Pancreas (tissue), 10 donors: Measurements from ENCODE around the gene MYL12B. TPM values are rescaled to one million over a fixed set of nuclear protein-coding genes. Genes with fewer than 3 reads are reported as not detected.

Source experiments
- ATAC-seq, 4 donors: fragments of 200-7000 bp; cut with Tn5 transposase; one replicate each; pipeline versions ENCODE4 v1.8.0 to v1.9.1; 2020; ENCODE audit warnings: mild to moderate bottlenecking in 4 of 4, moderate library complexity in 4 of 4
- DNase-seq, 6 donors: peaks; one replicate each; pipeline ENCODE4 v3.0.0-alpha.2; 2020
- FAIRE-seq: peaks from 2 replicates; lab custom pipeline; 2012; peaks lifted over from hg19 to GRCh38; lab: Jason Lieb, UNC
- H3K27ac ChIP-seq, 4 donors: fragments of 200-600 bp; sonication (generic); 1 replicate in 3 of 4; 2 replicates in 1 of 4; pipeline versions ENCODE4 v1.5.0 to v1.8.0; 2020
- H3K27me3 ChIP-seq, 4 donors: fragments of 200-600 bp; one replicate each; pipeline ENCODE4 v1.8.0; 2021
- H3K36me3 ChIP-seq, 3 donors: fragments of 200-600 bp; sonication (generic) in 1 of 3; one replicate each; pipeline versions ENCODE4 v1.5.0 to v1.8.0; 2020 to 2021
- H3K4me1 ChIP-seq, 3 donors: fragments of 200-600 bp; one replicate each; pipeline ENCODE4 v1.8.0; 2021
- H3K4me3 ChIP-seq, 4 donors: fragments of 200-600 bp; sonication (generic) in 2 of 4; one replicate each; pipeline versions ENCODE4 v1.5.0 to v1.8.0; 2020 to 2021
- H3K9me3 ChIP-seq, 4 donors: fragments of 200-600 bp; one replicate each; pipeline ENCODE4 v1.8.0; 2021
- CTCF ChIP-seq, 4 donors: fragments of 200-600 bp; sonication (generic) in 3 of 4; IDR thresholded peaks; one replicate each; pipeline versions ENCODE4 v1.5.0 to v1.8.0; 2021; ENCODE audit warnings: antibody characterized with exemption in 4 of 4
- WGBS, 2 donors: extraction: QIAGEN DNeasy Blood & Tissue Kit; methylation state at CpG; one replicate each; pipeline ENCODE4 v1.1.7; 2013; 5-methylcytosine and 5-hydroxymethylcytosine counted together
- intact Hi-C, 3 donors: fragments of 100-400 bp; cut with DNase I; formaldehyde crosslinking; loops; one replicate each; pipeline versions ENCODE4 v1.11.1 to v1.14.2; 2022
- polyA plus RNA-seq, 2 donors: library from polyadenylated mRNA; stranded (reverse); fragments of 200-250 nt; gene quantifications; one replicate each; pipeline ENCODE4 v1.2.3, GENCODE V29; 2013
- total RNA-seq, 6 donors: library from RNA; stranded (reverse); fragmentation: NEBNext Ultra II Directional in 4 of 6; extraction: Animal tissue kit (Norgen Biotek cat#: 25700) in 4 of 6; gene quantifications; one replicate each; pipeline versions ENCODE4 v1.2.1 to v1.2.4, GENCODE V29; 2021 to 2023
- donor health status: healthy with polysubstance abuse.
- donor health status: DM: no; HTN: no; CAD: no; lungs with moderate emphysema.
- donor health status: DM: no; HTN: no; CAD: no.
- donor health status: control.
- donor health status: control.
- donor health status: Bipolar disorder and iron deficiency.
- donor health status: DM: yes; HTN: yes; CAD: no.
- donor health status: DM: no; HTN: no; CAD: no.
- donor health status: DM: no; HTN: no; CAD: no.
- donor health status: DM: yes; HTN: yes; CAD: no.

MYL12B gene
- total RNA-seq = 100 to 1,000 TPM in 2 of 6 donors, 10 to 100 TPM in 4; 63.0 to 195 (median 82.7) TPM
- 100 to 1,000 TPM; 198 to 208 TPM for polyA plus RNA-seq

GRCh38 chr18:3261373-3262233 is at the start of gene MYL12B:
MYL12B (plus strand) TSS chr18:3262133; CDS start chr18:3272899, 10,766 bp downstream.
- Histone ChIP-seq H3K27me3 (no peaks in the 10 kb centered on the region), H3K4me1 (peaks cover 23 to 55% (median 49%) of the 10 kb centered on the region in 3 donors), H3K4me3 (peak within 1 kb of the TSS; percentile 81 to 91 (median 85)), H3K9me3 (no peaks in the 10 kb centered on the region), H3K27ac (peak within 1 kb of the TSS; percentile 95 to 100 (median 98)), H3K36me3 (no peaks in the 10 kb centered on the region)
- DNase-seq (peak; percentile 69 to 91 (median 78)), FAIRE-seq (no peak), ATAC-seq (peak; percentile 83 to 92 (median 89))
- TF ChIP-seq CTCF (IDR thresholded peaks at IDR 0.05) = no peak
- WGBS, 2 donors = 0 to 1% methylated on average over 80 to 84 of the region's 84 CpGs
- intact Hi-C loops = no loop called here

GRCh38 chr18:3212657-3213056 is 49.3 kb upstream of the MYL12B start:
- peak overlapping the region; percentile 23 to 81 (median 61) for H3K27ac ChIP-seq
- TF ChIP-seq CTCF (IDR thresholded peaks at IDR 0.05) = no peak
- peaks cover 31 to 51% (median 32%) of the 10 kb centered on the region in 3 donors for H3K4me1 ChIP-seq
- intact Hi-C loops = no loop called here
- no peak for FAIRE-seq
- peak in 3 of 4 donors; percentile 2 to 11 (median 4) for ATAC-seq
- H3K4me3 ChIP-seq = peak overlapping the region in 1 of 4 donors; percentile 3
- H3K36me3 ChIP-seq = no peaks in the 10 kb centered on the region
- 29 to 35% methylated on average over 4 of the region's 4 CpGs for WGBS, 2 donors
- H3K9me3 ChIP-seq = no peaks in the 10 kb centered on the region
- DNase-seq = no peak
- H3K27me3 ChIP-seq = no peaks in the 10 kb centered on the region

- 15 to 16% methylated on average over 6 of the region's 6 CpGs for WGBS, 2 donors
- H3K36me3 ChIP-seq = no peaks in the 10 kb centered on the region
- peak overlapping the region in 1 of 4 donors; percentile 3 for H3K4me3 ChIP-seq
- FAIRE-seq (no peak), ATAC-seq (peak; percentile 35 to 65 (median 46)), DNase-seq (peak in 1 of 6 donors; percentile 33)
- H3K4me1 ChIP-seq = peaks cover 34 to 50% (median 40%) of the 10 kb centered on the region in 3 donors
- TF ChIP-seq CTCF (IDR thresholded peaks at IDR 0.05) = no peak
- no peaks in the 10 kb centered on the region for H3K9me3 ChIP-seq
- no peaks in the 10 kb centered on the region for H3K27me3 ChIP-seq
- intact Hi-C loops = no loop called here
- H3K27ac ChIP-seq = peak overlapping the region; percentile 23 to 81 (median 61)
Measured at GRCh38 chr18:3213300-3214059, 48.5 kb upstream of the MYL12B start.

- Histone ChIP-seq H3K4me3 (no peak overlapping the region), H3K9me3 (no peaks in the 10 kb centered on the region), H3K27ac (no peak overlapping the region), H3K4me1 (peaks cover 34 to 53% (median 50%) of the 10 kb centered on the region in 3 donors), H3K36me3 (no peaks in the 10 kb centered on the region), H3K27me3 (no peaks in the 10 kb centered on the region)
- intact Hi-C loops = no loop called here
- peak in 2 of 6 donors; percentile 26 to 41 for DNase-seq
- no peak for FAIRE-seq
- TF ChIP-seq CTCF (IDR thresholded peaks at IDR 0.05) = no peak
- 88 to 89% methylated on average over 36 of the region's 36 CpGs for WGBS, 2 donors
- ATAC-seq = no peak
Measured at GRCh38 chr18:3214855-3215637, 46.9 kb upstream of the MYL12B start.
